Motor neuron (in vitro differentiated cells): ENCODE results near the gene SFSWAP. TPM values are rescaled to one million over a fixed set of nuclear protein-coding genes. Genes with fewer than 3 reads are reported as not detected.
"Not testable (repeated sequence)": the region's sequence is repeated elsewhere in the genome, so short reads cannot be mapped to it uniquely, and the experiment has no call there.

Experiments used
- ATAC-seq, 8 experiments: fragments of 200-7000 bp; cut with Tn5 transposase; replicated peaks in 6 of 8; 2 replicates each; pipeline ENCODE4 v1.8.0; 2021; ENCODE audit warnings: mild to moderate bottlenecking in 8 of 8, moderate library complexity in 8 of 8
- H3K27ac ChIP-seq, 2 donors: fragments of 250-450 bp; sonication (Bioruptor Pico); 2 replicates each; pipeline ENCODE4 v1.9.0; 2021; ENCODE audit warnings: antibody characterized with exemption in 2 of 2, mild to moderate bottlenecking in 2 of 2, moderate library complexity in 1 of 2
- H3K4me1 ChIP-seq, 2 donors: fragments of 250-450 bp; sonication (Bioruptor Pico); replicated peaks in 1 of 2; 2 replicates each; pipeline ENCODE4 v1.6.1; 2021; ENCODE audit warnings: antibody characterized with exemption in 2 of 2, mild to moderate bottlenecking in 2 of 2, moderate library complexity in 1 of 2
- H3K4me3 ChIP-seq, 5 donors: fragments of 250-450 bp; sonication (Bioruptor Pico); 2 replicates each; pipeline ENCODE4 v1.9.0; 2021; ENCODE audit warnings: antibody characterized with exemption in 5 of 5, mild to moderate bottlenecking in 5 of 5, moderate library complexity in 4 of 5
- WGBS, 10 experiments: fragments of 450-650 bp; shearing (Covaris generic); methylation state at CpG; one replicate each; pipeline ENCODE4 v1.0.0; 2022; 5-methylcytosine and 5-hydroxymethylcytosine counted together
- in situ Hi-C, 9 experiments: fragments of 400-800 bp; cut with MboI; loops; one replicate each; pipeline ENCODE4 v1.15.0; 2021; ENCODE audit warnings: low sequenced_read_pairs in 9 of 9, low pct_unique_long_range_greater_than_20kb in 2 of 9; ENCODE audit not compliant: unreplicated experiment in 9 of 9
- total RNA-seq, 8 experiments: library from RNA; unstranded; fragments of 300-600 nt; gene quantifications; 2 replicates each; pipeline versions ENCODE4 v1.2.3 to v1.2.4, GENCODE V29; 2022

SFSWAP gene
- total RNA-seq, 8 experiments from 2014 or later = 25.2 to 84.4 (median 29.3) TPM

DNA sequence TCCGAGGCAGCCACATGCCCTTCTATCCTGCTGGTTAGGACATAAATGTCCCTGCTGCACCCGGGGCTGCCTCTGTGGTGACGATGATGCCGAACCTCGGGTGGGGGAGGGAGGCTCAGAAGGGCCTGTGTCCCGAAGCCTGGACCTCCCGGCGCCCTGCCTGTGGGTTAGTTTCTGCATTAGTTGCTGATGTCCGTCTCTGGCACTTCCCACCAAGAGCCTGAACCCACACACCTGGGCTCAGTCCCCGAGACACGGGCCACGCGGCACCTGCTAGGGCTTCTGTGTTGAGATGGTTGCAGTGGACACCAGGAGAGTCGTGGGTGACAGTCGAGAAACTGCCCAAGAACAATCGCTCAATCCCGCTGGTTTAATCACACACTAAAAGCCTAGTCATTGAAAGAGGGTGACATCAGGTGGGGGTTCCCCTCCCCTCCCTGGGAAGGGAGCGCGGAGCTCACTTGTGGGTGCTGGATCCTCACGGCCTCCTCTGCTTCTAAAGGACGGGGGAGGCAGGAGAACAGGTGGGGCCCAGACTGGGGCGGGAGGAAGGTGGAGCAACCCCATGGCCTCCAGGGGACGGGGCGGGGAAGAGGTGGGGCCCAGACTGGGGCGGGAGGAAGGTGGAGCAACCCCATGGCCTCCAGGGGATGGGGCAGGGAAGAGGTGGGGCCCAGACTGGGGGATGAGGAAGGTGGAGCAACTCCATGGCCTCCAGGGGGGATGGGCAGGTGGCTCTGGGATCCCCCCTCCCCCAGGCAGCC is 29.0 kb upstream of the SFSWAP start:
- peak; percentile 40 to 100 (median 90) for ATAC-seq
- Histone ChIP-seq H3K4me1 (peaks cover 0 to 33% of the 10 kb centered on the region in 2 donors), H3K27ac (peak overlapping the region in 1 of 2 donors; percentile 30)
- 0 to 80% methylated on average over 1 of the region's 25 CpGs; no CpG with 5 or more reads in 8 of the 10 experiments for WGBS, 10 experiments
- H3K4me3 ChIP-seq, in situ Hi-C loops: not testable (repeated sequence)

DNA sequence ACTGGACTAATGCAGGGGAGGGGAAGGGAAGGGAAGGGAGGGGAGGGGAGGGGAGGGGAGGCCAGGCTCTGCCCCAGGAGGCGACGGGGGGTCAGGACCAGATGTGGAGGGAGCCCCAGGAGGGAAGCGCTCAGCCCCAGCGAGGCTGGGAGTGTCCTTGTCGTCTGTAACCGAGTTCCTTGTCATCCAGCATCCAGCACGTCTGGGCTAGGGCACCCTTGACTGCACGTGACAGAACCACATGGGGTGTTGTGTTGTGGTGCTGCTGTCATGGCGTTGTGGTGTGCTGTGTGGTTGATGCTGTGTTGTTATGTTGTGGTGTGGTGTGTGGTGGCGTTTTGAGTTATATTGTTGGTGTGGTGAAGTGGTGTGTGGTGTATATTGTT is 28.4 kb upstream of the SFSWAP start:
- in situ Hi-C loops = no loop called here
- Histone ChIP-seq H3K4me3 (no peak overlapping the region), H3K4me1 (peaks cover 0 to 33% of the 10 kb centered on the region in 2 donors), H3K27ac (no peak overlapping the region)
- ATAC-seq = peak in 7 of 8 experiments; percentile 5 to 73 (median 55)
- 14 to 40% methylated on average over 1 to 4 of the region's 10 CpGs; no CpG with 5 or more reads in 8 of the 10 experiments for WGBS, 10 experiments

DNA sequence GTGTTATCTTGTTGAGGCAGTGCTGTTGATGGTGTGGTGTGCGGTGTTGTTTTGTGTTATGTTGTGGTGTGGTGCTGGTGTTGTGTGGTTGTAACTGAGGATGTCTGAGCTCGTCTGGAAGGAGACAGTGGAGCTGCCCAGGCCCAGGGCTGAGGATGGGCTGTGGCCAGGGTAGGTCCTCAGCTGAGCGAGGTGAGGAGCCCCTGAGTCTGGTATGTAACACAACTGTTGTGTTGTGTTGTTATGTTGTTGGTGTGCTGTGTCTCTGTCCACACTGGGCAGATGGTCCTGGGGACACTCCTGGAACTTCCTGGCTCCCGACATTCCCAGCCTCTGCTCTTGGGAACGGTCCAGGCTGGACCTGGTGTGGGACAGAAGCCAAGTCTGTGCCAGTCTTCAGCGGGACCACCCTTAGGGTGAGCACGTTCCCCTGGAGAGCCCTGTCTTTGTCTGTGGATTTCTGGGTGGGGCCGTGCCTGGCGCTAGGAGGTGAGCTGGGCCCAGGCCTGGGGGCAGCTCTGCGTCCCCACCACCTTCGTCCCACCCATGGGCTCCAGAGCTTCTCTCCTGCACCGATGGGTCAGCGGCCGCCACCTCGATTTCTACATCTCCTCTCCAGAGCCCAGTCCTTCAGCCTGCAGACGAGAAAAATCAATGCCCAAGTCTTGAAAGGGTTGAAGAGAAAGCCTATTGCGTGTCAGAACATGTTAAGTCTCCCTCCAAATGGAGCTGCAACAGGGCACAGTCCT is 27.4 kb upstream of the SFSWAP start:
- in situ Hi-C loops = no loop called here
- peaks cover 0 to 33% of the 10 kb centered on the region in 2 donors for H3K4me1 ChIP-seq
- H3K27ac ChIP-seq = peak overlapping the region in 1 of 2 donors; percentile 51
- no peak for ATAC-seq
- H3K4me3 ChIP-seq = no peak overlapping the region
- 68 to 100% (median 83%) methylated on average over 1 to 5 of the region's 17 CpGs; no CpG with 5 or more reads in 3 of the 10 experiments for WGBS, 10 experiments

DNA sequence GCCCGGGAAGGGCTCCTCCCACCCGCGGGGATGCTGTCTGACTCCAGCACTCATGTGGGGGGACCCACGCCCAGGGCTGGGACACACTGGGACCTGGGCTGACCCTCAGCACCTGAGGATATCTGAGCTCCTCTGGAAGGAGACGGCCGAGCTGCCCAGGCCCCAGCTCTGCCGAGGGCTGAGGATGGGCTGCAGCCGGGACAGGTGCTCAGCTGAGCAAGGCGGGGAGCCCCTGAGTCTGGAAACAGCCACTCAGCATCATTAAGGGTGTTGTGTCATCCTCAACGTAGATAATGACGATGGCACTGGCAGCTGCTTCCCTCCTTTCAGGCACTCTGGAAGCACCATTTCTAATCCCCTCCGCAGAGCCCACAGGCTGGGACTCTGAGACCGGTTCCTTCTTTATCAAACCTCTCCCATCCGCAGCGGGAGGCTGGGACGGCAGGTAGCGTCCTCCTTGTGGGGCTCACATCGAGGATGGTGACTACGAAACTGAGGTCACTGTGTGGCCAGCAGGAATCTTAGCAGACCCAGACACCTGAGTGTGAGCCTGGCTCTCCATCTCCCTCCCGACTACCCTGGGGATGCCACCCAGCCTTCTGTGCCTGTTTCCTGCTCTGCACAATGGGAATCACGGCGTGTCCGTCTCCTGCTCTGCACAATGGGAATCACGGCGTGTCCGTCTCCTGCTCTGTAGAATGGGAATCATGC is 26.7 kb upstream of the SFSWAP start:
- WGBS, 10 experiments = 42 to 100% (median 72%) methylated on average over 2 to 8 of the region's 26 CpGs; no CpG with 5 or more reads in 4 of the 10 experiments
- no peak overlapping the region for H3K4me3 ChIP-seq
- in situ Hi-C loops = no loop called here

DNA sequence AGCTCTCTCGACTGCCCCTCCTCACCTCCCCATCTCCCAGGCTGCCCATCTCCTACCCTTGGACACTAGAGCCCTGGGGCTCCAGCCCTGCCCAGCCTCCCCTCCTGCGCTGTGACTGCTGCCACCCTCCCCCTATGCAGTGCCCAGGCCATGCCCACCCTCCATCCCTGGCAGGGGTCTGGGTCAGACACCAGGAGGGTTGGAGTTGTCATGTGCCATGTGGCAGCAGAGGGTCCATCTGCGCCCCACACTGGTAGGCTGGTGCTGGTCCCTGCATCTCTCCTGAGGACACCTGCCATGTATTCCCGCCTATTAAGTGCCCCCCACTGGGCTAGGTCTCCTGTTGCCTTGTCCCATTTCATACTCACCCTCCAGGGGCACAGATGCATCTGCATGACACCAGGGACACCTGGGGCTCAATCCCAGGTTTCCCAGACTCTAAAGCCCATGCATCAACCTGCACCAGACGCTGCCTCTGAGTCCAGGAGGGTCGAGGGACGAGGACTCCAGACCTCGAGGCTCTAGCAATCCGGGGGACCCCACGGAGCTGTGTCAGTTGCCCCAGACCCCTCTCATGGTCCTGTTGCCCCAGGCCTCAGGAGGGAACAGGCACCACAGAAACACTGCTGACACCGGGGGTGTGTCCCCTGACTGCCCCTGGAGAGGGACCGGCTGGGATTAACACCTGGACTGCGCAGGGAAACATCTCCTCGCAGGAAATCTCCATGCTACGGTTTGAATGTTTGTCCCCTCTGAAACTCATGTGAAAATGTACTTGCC is 23.4 kb upstream of the SFSWAP start:
- WGBS, 10 experiments = 49 to 85% (median 58%) methylated on average over 3 to 5 of the region's 15 CpGs; no CpG with 5 or more reads in 7 of the 10 experiments

More for the DNA sequence above, 26.7 kb upstream of the SFSWAP start:
- Histone ChIP-seq H3K4me1 (peaks cover 0 to 33% of the 10 kb centered on the region in 2 donors), H3K27ac (peak overlapping the region in 1 of 2 donors; percentile 51)
- ATAC-seq = peak in 2 of 8 experiments; percentile 32 to 72

DNA sequence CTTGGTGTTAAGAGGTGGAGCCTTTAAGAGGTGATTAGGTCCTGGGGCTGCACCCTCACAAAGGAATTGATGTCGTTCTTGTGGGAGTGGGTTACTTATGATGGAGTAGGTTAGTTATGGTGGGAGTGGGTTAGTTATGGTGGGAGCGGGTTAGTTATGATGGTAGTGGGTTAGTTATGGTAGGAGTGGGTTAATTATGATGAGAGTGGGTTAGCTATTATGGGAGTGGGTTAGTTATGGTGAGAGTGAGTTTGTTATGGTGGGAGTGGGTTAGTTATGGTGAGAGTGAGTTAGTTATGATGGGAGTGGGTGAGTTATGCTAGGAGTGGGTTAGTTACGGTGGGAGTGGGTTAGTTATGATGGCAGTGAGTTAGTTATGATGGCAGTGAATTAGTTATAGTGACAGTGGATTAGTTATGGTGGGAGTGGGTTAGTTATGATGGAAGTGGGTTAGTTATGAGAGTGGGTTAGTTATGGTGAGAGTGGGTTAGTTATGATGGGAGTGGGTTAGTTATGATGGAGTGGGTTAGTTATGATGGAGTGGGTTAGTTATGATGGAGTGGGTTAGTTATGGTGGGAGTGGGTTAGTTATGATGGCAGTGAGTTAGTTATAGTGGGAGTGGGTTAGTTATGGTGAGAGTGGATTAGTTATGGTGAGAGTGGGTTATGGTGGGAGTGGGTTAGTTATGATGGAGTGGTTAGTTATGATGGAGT is 22.6 kb upstream of the SFSWAP start:
- H3K27ac ChIP-seq = no peak overlapping the region
- no peak overlapping the region for H3K4me3 ChIP-seq
- H3K4me1 ChIP-seq = peaks cover 0 to 8% of the 10 kb centered on the region in 2 donors
- in situ Hi-C loops = no loop called here
- ATAC-seq = no peak
- 5 to 90% (median 29%) methylated on average over 1 to 3 of the region's 3 CpGs; no CpG with 5 or more reads in 1 of the 10 experiments for WGBS, 10 experiments

More for the DNA sequence above, 23.4 kb upstream of the SFSWAP start:
- Histone ChIP-seq H3K4me1 (peaks cover 0 to 15% of the 10 kb centered on the region in 2 donors), H3K4me3 (no peak overlapping the region), H3K27ac (no peak overlapping the region)
- in situ Hi-C loops = no loop called here
- peak in 1 of 8 experiments; percentile 12 for ATAC-seq

DNA sequence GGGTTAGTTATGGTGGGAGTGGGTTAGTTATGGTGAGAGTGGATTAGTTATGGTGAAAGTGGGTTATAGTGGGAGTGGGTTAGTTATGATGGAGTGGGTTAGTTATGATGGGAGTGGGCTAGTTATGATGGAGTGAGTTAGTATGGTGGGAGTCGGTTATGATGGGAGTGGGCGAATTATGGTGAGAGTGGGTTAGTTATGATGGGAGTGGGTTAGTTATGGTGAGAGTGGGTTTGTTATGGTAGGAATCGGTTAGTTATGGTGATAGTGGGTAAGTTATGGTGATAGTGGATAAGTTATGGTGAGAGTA is 22.1 kb upstream of the SFSWAP start:
- in situ Hi-C loops = no loop called here
- Histone ChIP-seq H3K4me1 (peaks cover 0 to 3% of the 10 kb centered on the region in 2 donors), H3K27ac (no peak overlapping the region), H3K4me3 (no peak overlapping the region)
- ATAC-seq = no peak
- WGBS, 10 experiments = 5 to 89% (median 71%) methylated on average over 2 to 3 of the region's 3 CpGs; no CpG with 5 or more reads in 1 of the 10 experiments

DNA sequence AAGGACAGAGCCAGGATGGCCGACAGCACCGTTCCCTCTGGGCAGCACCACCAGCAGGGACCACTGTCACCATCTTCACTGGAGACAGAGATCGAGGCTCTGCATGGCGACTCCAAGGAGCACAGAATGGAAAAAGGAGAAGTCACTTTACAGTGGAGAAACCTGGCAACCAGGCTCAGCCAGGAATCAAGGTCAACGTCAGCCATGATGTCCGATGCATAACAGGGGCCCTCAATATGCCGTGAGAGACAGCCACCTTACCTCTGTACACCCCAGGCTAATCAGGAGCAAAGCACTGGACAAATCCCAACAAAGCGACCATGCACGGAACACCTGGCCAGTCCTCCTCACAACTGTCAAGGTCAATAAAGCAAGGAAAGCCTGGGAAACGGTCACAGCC is 20.6 kb upstream of the SFSWAP start:
- ATAC-seq = no peak
- H3K4me3 ChIP-seq = no peak overlapping the region
- no peak overlapping the region for H3K27ac ChIP-seq
- in situ Hi-C loops = no loop called here
- no peaks in the 10 kb centered on the region for H3K4me1 ChIP-seq
- WGBS, 10 experiments = 49 to 92% (median 77%) methylated on average over 2 to 7 of the region's 10 CpGs; no CpG with 5 or more reads in 6 of the 10 experiments

DNA sequence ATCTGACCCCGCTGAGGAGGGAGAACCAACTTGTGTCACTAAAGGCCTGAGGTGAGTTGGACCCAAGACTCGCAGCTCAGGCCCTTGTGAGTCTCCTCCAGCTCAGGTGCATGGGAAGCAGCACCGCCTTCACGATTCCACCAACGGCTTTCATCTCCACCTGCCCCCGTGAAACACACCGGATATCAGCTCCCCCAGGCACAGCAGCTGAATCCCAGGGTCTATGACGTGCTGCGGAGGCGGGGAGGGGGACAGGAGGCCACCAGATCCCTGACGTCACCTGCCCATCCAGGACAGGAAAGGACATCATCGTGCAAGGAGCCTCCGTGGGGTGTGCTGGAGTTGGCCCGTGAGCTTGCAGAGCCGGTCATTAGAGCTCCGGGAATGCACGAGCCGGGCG is 18.5 kb upstream of the SFSWAP start:
- 40 to 100% (median 78%) methylated on average over 1 to 6 of the region's 19 CpGs; no CpG with 5 or more reads in 5 of the 10 experiments for WGBS, 10 experiments
- in situ Hi-C loops = no loop called here
- no peak for ATAC-seq
- H3K4me3 ChIP-seq = no peak overlapping the region
- H3K4me1 ChIP-seq = no peaks in the 10 kb centered on the region
- H3K27ac ChIP-seq = no peak overlapping the region

DNA sequence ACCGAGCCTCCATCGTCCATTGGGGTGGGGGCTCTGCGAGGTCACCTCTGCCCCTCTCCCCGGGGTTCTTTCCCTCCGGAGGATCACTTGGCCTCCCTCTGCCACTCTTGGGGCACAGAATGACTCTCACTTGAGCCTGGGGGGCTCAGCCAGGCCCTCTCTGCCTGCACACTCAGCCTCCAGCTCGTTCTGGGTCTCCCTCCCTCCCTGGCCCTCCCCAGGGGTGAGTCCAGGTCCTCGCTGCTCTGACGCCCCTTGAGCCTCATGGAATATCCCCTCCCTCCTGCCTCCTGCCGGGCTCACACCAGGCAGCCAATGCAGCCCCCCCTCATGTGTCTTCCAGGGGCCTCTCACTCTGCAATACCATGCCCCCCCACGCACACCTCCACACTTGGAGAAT is 17.7 kb upstream of the SFSWAP start:
- in situ Hi-C loops = no loop called here
- no peak overlapping the region for H3K27ac ChIP-seq

DNA sequence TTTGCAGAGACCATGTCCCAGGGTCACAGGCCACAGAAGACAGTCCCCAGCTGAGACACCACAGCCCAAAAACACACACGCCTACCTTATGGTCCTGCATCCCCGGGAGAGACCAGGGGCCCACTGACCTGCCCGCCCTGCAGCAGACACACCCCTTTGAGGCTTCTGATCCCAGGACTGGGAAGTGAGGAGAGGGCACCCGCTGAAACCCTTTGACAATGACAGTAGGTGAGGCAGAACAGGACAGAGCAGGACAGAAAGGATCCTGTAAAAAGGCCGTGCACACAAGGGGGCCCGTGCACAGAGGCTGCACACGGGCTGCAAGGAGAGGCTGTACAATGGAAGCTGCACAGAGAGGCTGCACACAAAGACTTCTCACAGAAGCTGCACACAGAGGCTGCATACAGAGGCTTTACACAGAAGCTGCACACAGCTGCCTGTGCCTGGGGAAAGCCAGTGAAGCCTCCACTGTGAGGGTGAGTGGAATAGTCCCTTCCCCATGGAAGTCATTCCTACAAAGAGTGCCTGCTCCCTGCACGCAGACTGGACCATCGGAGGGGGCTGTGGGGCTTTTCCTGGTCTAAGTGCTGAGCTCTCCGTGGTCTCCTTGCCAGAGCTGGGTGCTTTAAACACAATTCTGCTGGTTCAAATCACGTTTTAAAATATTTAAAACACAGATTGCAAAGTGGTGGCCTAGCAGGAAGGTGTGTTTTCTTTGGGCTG is 16.6 kb upstream of the SFSWAP start:
- ATAC-seq = no peak
- H3K4me3 ChIP-seq = no peak overlapping the region
- H3K27ac ChIP-seq = no peak overlapping the region
- peaks cover 0 to 2% of the 10 kb centered on the region in 2 donors for H3K4me1 ChIP-seq
- in situ Hi-C loops = no loop called here
- WGBS, 10 experiments = 10 to 83% (median 60%) methylated on average over 1 to 4 of the region's 11 CpGs; no CpG with 5 or more reads in 5 of the 10 experiments

More for the DNA sequence above, 17.7 kb upstream of the SFSWAP start:
- Histone ChIP-seq H3K4me3 (no peak overlapping the region), H3K4me1 (no peaks in the 10 kb centered on the region)
- 0 to 55% (median 46%) methylated on average over 1 to 6 of the region's 10 CpGs; no CpG with 5 or more reads in 6 of the 10 experiments for WGBS, 10 experiments
- no peak for ATAC-seq
